HG02678 (cell line): ENCODE measurements around the gene RCOR1.
"Not testable (repeated sequence)": the region's sequence is repeated elsewhere in the genome, so short reads cannot be mapped to it uniquely, and the experiment has no call there.

Source experiments
- ATAC-seq: cut with Tn5 transposase; IDR thresholded peaks from one replicate; pipeline ENCODE4 v1.9.1; 2021; ENCODE audit warnings: mild to moderate bottlenecking, moderate library complexity; ENCODE audit not compliant: unreplicated experiment

The RCOR1 gene

GRCh38 chr14:102625564-102626296 is 33.3 kb downstream of the RCOR1 start:
- ATAC-seq: no peak

DNA sequence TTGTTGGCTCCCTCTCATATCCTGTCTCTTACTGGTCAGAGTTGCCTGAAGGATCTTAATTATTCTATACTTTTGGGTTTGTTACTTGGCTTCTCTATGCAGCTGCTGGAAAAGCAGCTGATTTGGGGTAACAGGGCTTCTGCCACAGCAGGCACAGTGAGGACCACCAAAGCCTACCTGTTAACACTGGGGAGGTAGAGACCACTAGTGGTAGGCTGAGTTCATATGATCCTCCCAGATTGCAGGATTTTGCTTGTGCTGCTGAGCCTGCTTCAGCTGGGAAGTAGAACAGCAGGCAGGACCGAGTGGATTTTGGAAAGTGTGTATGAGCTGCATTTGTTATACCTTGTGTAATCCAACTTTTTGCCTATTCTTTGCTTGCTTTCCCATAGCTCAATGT is 34.1 kb downstream of the RCOR1 start:
- ATAC-seq: no peak

- ATAC-seq: no peak
Observed at GRCh38 chr14:102629011-102629444, 36.6 kb downstream of the RCOR1 start.

DNA sequence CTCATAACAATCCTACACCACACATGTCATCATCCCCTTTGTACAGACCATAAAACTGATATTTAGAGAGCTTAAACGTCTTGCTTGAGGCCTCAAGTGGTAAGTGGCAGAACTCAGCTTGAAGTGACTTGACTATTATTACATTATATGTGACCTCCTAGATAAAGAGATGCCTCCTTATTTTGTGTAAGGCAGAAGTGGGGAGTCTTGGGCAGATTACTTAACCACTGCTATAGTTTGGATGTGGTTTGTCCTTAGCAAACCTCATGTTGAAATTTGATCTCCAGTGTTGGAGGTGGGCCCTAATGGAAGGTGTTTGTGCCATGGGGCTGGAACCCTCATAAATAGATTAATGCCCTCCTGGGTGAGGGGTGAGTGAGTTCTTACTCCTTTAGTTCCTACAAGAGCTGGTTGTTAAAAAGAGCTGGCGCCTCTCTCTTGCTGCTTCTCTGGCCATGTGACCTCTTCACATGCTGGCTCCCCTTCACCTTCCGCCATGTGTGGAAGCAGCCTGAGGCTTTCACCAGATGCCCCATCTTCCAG is 37.4 kb downstream of the RCOR1 start:
- ATAC-seq: no peak

- ATAC-seq: no peak
Observed at GRCh38 chr14:102630405-102630804, 38.0 kb downstream of the RCOR1 start.

GRCh38 chr14:102630881-102631280 is 38.4 kb downstream of the RCOR1 start:
- no peak for ATAC-seq

DNA sequence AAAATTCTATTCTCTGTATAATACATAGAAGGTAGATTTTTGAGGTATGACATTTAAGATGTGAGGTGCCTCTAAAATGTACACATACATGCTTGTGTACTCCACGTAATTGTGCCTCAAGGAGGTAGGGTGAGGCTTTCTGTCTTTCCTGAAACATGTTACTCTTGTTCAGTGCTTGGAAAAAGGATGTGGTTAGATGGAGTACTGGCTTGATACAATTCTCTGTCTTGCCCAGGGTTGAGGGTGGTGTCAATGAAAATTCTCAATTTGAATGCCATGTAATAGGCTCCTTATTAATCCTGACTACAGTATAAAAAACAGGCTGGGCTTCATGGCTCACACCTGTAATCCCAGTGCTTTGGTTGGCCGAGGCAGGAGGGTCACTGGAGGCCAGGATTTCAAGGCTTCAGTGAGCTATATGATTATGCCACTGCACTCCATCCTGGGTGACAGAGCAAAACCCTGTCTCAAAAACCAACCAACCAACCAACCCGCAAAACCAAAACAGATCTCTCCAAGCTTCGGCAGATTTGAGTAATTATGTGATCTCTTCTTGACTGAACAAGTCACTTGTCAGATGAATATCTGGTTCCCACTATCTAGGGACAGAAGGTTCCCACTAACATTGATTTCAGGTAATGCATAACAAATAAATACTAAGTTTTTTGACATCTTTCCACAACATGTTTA is 41.6 kb downstream of the RCOR1 start:
- ATAC-seq: no peak

DNA sequence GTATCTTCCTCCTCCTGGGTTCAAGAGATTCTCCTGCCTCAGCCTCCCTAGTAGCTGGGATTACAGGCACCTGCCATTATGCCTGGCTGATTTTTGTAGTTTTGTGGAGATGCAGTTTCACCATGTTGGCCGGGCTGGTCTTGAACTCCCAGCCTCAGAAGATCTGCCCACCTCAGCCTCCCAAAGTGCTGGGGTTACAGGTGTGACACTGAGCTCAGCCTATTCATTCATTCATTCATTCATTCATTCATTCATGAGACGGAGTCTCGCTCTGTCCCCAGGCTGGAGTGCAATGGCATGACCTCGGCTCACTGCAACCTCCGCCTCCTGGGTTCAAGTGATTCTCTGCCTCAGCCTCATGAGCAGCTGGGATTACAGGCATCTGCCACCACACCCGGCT is 47.2 kb downstream of the RCOR1 start:
- ATAC-seq: not testable (repeated sequence)

- ATAC-seq: no peak
Observed at GRCh38 chr14:102644523-102644922, 52.1 kb downstream of the RCOR1 start.

DNA sequence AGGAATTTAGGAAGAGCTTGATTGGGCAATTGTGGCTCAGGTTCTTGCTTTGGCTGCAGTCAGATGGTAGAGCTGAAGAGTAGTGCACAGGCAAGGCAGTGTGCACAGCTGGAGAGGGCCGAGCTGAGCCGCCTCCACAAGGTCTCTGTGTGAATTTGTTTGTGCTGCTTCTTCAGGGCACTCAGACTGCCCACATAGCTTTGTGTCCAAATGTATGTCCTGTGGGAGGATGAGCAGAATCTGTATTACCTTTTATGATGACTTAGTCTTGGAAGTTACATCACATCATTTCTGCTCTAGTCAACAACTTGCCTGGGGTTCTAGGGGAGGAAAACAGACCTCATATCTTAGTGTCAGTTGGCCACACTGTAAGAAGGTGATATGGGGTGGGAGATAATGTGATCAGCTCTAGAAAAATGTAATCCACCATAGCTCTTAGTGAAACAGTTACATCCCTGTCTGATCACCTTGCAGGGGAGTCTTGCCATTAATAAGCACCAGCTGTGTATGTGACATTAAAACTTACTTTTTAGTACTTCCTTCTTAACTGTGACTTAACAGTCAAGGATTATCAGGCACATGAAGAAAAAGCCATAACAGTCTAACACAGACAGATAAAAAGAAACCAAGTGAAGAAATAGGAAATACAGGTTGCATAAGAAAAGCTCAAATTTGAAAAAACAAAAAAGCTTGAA is 53.4 kb downstream of the RCOR1 start:
- no peak for ATAC-seq

DNA sequence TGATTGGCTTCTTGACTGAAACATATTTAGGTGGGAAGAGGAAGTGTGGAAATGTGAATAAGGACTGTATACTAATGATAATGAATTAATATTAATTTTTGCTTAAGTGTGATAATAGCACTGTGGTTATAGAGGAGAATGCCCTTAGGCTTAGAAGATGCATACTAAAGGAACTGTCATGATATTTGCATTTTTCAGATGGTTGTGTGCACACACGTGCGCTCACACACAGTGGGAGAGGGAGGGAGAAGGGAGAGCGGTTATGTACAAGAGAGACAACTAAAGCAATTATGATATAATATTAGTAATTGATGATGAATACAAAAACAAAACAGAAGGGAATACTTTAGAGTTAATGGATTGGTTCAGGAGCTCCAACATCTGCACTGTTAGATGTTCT is 54.2 kb downstream of the RCOR1 start:
- no peak for ATAC-seq

DNA sequence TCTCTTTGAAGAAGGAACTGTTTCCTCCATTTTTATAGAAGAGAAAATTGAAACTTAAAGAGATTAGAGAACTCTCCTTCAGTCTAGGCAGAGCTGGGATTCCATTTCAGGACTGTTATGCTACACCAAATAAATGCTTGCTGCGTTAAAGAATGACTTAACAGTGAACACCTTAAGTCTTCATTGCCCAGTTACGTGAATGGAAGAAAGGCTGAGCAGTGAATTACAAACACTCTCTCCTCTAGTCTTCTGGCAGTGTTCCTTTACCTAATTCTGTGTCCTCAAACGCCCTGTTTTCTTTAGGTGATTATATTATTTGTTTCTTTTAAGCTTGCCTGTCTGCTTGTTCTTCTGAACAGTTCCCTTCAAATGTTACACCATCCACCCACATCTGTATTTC is 59.7 kb downstream of the RCOR1 start:
- no peak for ATAC-seq

DNA sequence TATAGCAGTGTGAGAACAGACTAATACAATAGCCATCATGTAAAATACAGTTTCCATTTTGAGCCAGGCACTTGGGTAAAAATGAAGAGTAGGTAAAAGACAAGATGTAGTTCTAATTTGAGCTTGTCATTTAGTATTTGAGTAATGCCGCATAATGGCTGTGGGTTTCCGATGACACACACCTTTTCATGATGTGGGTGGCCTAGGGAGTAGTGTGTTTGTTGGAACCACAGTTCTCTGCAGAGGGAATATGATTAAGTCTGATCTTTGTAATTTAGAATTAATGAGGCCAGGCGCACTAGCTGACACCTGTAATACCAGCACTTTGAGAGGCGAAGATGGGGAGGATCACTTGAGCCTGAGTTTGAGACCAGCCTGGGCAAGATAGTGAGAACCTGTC is 61.8 kb downstream of the RCOR1 start:
- no peak for ATAC-seq

DNA sequence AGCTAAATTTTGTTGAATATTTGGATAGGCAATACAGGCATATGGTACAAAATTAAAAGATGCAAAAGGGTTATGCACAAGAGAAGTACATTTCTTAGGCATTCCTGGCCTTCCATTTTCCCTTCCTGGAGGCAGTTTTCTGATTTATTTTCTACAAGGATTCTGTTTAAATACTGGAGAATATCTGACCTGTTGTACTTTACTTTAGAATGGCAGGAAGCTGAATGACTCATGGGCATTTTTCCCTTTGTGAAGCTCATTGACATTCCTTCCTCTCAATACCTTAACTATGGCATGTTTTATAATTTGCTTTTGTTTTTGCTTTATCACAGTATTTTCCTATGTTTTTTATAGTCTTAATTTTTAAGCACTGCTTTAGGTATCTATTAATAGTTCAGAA is 62.7 kb downstream of the RCOR1 start:
- no peak for ATAC-seq

DNA sequence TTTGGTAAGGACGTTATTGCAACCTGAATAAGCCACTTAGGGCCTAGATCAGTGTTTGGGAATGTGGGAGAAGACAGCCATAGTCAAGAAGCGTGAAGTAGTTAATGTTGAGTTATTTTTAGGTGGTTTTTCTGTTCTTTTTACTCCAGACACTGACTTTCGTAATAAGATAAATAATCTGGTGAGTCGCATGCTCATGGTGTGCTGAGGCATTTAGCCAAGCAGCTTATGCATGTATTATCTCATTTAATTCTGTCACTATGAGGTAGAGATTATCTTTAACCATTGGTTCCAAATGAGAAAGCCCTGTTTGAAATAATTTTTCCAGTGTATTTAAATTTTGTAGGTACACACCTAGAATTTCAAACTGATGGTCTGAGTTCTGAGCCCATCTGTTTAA is 67.3 kb downstream of the RCOR1 start:
- ATAC-seq: no peak

DNA sequence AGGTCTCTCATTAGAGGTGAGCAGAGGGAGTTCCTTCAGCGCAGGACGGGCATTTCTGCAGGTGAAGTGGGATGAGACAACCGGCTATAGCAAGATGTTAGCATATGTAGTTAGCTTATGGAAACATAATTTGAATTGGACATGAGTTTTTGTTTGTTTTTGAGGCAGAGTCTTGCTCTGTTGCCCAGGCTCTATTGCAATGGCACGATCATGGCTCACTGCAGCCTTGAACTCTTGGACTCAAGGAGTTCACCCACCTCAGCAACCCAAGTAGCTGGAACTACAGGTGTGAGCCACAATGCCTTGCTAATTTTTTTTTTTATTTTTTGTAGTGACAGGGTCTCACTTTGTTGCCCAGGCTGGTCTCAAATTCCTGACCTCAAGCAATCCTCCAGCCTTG is 69.2 kb downstream of the RCOR1 start:
- ATAC-seq: no peak

- ATAC-seq: no peak
Observed at GRCh38 chr14:102662636-102663430, 70.4 kb downstream of the RCOR1 start.

GRCh38 chr14:102663440-102663839 is 71.0 kb downstream of the RCOR1 start:
- no peak for ATAC-seq

GRCh38 chr14:102665621-102666020 is 73.2 kb downstream of the RCOR1 start:
- no peak for ATAC-seq

GRCh38 chr14:102666635-102667034 is 74.2 kb downstream of the RCOR1 start:
- no peak for ATAC-seq

DNA sequence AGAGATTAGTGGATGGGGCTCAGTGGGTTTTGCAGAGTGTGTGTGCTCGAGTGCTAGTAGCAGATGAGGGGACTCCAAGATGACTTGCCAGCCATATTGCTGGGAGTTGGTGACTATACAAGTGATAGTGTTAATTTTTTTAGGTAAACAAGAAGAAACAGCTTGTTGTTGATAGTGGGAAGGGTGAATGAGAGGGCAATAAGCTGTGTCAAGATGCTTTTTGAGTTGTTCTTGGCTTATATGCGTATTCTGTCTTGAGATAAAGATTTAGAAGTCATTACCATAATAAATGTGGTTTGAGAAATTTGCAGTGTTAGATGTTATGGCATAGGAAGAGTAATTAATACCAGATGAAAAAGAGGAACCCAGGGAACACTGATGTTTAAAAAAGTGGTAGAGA is 75.3 kb downstream of the RCOR1 start:
- ATAC-seq: no peak
